Activated CD8-positive, alpha-beta memory T cell treated with anti-CD3 and anti-CD28 coated beads for 36 hours (primary cell): ENCODE measurements around the gene ILDR2. TPM values are rescaled to one million over a fixed set of nuclear protein-coding genes. Genes with fewer than 3 reads are reported as not detected.

ENCODE experiments used
- CTCF ChIA-PET: fragments of 350-600 bp; sonication (Branson Sonifier 250); formaldehyde crosslinking; loops from one replicate; lab custom pipeline; 2021; ENCODE audit warnings: antibody characterized with exemption; lab: Charles Lee
- POLR2A ChIA-PET: fragments of 350-600 bp; sonication (Branson Sonifier 250); formaldehyde crosslinking; loops from one replicate; lab custom pipeline; 2021; ENCODE audit warnings: antibody characterized with exemption; lab: Charles Lee
- total RNA-seq, 2 experiments: library from RNA; stranded (reverse); gene quantifications; one replicate each; pipeline ENCODE4 v1.2.3, GENCODE V29; 2021

The ILDR2 gene, protein sequence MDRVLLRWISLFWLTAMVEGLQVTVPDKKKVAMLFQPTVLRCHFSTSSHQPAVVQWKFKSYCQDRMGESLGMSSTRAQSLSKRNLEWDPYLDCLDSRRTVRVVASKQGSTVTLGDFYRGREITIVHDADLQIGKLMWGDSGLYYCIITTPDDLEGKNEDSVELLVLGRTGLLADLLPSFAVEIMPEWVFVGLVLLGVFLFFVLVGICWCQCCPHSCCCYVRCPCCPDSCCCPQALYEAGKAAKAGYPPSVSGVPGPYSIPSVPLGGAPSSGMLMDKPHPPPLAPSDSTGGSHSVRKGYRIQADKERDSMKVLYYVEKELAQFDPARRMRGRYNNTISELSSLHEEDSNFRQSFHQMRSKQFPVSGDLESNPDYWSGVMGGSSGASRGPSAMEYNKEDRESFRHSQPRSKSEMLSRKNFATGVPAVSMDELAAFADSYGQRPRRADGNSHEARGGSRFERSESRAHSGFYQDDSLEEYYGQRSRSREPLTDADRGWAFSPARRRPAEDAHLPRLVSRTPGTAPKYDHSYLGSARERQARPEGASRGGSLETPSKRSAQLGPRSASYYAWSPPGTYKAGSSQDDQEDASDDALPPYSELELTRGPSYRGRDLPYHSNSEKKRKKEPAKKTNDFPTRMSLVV
- 1 to 10 TPM; 4.9 to 5.9 TPM for total RNA-seq

DNA sequence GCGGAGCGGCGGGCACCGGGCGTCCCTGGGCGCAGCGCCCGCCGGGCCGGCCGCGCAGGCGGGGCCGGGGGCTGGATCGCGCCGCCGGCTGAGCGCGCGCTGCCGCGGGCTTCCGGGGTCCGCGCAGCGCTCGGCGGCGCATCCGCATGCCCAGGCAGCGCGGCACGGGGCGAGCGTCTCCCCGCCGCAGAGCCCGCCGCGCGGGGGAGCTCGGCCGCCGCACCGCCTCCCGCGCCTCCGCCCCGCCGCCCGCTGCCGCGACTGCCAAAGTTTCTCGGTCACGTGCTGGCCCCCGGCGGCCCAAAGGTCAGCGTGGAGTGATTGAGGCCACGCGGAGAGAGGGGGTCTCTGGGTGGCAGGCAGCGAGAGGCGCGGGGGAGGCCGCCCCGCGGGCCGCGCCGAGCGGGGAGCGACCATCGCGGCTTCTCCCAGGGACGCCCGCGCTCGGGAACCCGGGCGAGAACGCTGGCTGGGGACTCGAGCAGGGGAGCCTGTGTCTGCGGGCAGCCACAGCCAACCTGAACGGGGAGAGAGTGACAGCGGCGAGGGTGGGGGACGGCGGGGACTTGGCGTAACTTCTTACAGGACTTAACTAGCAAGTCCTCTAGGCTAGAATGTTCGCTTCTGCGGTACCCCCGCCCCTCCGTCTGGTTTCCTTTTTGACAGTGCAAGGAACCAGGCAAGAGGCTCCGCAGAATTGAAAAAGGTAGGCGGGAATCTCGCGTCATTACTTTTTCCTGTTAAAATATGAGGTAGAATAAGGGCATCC lies at the start of gene ILDR2:
Gene ILDR2, minus strand, starts transcription at position 180 of the 769 bp plus-strand sequence. CDS start 272 bp downstream, outside the sequence.
- CTCF ChIA-PET = no interaction called here
- POLR2A ChIA-PET = interaction anchor here (0.6 kb wide), 1 partner anchor 1251 kb away, joined by 3 read pairs; no protein-coding TSS in a partner anchor

DNA sequence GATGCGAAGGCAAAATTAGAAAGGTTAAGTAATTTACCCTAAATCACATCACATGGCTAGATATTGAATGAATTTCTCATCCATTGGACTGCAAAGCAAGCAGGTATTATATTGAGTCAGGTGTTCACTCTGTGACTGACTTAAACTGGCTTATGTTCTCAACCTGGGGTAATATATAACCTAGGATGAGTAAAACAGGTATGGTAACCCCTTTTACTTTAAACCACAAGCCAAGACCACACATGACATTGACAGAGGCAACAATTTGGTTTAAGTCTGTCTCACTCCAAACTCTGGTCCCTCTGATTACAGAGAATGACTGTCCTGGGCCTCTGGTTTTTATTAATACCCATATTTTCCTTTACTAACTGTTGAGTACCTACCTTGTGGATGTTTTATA lies 47.0 kb upstream of the ILDR2 start:
- ChIA-PET POLR2A (no interaction called here), CTCF (no interaction called here)

DNA sequence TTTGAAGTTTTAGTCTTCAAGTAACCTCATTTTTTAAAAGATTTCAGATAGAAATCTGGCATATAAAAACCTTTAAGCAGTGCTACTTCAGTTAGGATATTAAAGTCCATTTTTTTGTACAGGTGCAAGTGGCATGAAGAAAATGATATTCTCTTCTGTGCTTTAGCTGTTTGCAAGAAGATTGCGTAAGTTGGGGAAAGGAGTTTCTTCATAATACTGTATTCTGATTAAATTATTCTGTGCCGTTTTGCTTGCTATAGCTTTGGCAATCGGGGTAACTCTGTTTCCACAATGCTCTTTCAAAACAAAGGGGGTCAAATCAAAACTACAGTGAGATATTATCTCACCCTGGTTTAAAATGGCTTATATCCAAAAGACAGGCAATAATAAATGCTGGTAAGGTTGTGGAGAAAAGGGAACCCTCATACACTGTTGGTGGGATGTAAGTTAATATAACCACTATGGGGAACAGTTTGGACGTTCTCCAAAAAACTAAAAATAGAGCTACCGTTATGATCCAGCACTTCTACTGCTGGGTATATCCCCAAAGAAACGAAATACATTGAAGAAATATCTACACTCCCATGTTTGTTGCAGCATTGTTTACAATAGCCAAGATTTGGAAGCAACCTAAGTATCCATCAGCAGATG lies 40.9 kb upstream of the ILDR2 start:
- ChIA-PET POLR2A (no interaction called here), CTCF (no interaction called here)

DNA sequence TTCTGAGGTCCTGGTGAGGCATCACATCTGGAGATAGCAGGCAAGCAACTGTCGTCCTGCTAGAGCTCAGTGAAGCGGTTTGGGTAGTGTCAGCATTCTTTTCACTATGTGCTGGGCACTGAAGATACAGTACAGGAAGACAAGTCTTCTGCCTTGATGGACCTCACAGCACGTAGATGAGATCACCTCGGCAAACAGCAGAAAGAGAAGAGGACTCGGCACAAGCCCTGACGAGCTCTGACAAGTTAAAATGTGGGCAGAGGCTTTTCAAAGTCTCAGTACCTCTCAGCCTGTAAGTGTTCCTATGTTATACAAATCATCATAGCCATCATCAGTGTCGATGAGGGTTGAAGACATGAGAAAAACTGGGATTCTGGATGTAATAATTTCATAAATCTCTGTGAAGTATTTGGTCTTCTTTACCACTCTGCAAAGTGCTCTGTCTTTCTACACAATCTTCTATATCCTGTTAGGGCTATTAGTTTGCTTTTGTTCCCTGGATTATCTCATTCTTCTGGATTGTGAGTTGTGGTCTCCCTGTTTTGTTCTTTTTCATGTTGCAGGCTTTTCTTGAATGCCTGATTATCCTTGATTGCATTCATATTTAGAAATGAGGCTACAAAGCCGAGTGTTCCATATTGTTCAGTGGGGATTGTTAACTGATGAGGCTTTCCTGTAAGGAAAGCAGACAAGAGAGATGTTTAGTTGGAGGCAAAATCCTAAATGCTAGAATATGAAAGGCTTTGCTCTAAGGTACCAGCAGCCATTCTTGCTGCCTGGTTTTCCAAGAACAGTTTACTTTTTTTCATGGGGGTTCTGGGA lies 38.0 kb upstream of the ILDR2 start:
- ChIA-PET CTCF (no interaction called here), POLR2A (no interaction called here)

DNA sequence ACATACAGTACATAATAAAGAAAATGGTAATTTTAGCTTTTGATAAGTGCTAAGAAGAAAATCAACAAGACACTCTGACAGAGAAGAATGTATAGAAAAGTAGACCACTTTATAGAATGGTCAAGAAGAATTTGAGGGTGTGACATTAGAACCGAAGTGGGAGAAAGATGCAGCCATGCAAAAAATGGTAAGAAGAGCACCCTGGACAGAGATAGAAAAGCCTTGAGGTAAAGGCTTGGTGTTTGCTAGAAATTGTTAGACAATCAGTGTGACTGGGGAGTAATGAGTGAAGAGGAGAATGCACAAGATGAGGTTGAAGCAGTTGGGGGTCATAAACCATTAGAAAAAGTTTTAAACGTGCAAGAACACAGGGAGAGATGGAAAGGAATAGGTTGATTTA lies 37.2 kb upstream of the ILDR2 start:
- ChIA-PET CTCF (no interaction called here), POLR2A (no interaction called here)

DNA sequence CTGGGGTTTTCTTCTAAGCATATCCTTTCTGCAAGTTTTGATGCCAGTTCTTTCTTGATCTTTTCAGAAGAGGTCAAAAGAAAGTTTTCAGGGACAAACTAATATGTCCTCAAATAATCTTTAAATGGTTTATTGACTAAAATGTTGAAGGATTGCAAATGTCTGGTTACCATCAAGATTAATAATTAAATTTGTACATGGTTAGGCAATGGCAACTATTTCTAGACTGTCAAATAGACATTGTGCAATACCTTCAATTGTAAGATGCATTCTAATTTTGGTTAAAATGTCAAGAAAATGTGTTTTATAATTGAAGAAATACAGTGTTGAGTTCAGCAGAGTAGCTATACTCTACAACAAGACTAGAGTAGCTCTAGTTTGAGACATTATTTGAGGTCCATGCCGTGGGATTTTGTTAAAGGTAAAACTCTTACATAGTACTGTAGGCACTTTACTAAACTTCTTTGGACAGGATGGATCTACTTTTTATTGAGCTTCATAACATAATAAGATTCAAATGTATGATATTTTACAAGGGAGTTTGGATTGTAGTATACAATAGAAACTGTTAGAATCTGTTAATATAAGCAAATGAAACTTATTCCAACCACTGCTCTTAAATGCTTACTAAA lies 36.3 kb upstream of the ILDR2 start:
- POLR2A ChIA-PET = no interaction called here
- CTCF ChIA-PET = no interaction called here

DNA sequence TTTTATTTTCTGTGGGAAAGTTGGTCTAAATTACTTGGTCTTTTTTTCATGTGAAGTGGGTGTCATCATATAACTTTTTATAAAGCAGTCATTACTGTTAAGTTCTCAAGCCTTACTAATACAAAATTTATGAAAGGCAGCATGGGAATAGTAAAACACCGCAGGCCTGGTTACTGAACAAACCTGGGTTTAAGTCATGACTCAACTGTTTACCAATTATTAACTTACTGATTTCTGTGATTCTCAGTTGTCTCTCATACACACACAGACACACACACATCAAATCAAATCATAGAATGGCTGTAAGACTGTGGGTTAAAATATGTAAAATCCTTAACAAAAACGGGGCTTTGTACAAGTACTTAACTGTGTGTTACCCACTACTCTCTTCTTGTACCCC lies 28.4 kb upstream of the ILDR2 start:
- POLR2A ChIA-PET = no interaction called here
- CTCF ChIA-PET = interaction anchor here (1.0 kb wide), 1 partner anchor 56 kb away, joined by 3 read pairs; no protein-coding TSS in a partner anchor

DNA sequence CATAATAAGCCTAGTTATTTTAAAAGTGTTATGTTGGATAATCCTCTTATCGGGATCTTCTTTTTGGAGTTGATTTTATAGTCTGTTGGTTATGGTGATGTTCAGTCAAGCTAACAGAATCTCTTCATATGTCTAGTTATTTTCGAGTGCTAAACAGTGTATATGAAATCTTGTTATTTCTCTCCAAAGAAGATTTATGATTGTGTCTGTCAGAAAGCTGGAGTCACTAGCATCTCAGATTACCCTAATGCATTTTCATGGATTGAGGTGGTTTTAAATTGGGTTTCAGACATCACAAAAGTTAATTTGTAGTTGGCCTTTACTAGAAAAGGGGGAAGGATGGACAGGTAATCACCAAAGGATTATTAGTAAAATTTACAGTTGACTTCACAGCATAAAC lies 27.0 kb upstream of the ILDR2 start:
- ChIA-PET POLR2A (no interaction called here), CTCF (no interaction called here)

DNA sequence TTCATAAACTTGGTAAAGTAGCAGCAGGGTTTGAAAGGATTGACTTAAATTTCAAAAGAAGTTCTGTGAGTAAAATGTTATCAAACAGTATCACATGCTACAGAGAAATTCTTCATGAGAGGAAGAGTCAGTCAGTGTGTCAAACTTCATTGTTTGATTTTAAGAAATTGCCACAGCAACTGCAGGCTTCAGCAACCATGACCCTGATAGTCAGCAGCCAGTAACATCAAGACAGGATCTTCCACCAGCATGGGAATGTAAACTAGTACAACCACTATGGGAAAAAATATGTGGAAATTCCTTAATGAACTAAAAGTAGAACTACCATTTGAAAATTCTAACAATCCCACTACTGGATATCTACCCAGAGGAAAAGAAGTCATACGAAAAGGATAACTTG lies 25.2 kb upstream of the ILDR2 start:
- ChIA-PET CTCF (no interaction called here), POLR2A (no interaction called here)

DNA sequence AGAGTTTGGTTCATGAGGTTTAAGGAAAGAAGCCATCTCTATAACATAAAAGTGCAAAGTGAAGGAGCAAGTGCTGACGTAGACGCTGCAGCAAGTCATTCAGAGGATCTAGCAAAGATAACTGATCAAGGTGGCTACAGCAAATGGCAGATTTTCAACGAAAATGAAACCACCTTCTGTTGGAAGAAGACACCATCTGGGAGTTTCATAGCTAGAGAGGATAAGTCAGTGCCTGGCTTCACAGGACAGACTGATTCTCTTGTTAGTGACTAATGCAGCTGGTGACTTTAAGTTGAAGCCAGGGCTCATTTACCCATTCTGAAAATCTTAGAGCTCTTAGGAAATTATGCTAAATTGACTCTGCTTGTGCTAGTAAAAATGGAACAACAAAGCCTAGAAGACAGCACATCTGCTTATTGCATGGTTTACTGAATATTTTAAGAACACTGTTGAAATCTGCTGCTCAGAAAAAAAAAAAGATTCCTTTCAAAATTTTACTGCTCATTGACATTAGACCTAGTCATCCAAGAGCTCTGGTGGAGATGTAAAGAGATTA lies 24.2 kb upstream of the ILDR2 start:
- ChIA-PET CTCF (no interaction called here), POLR2A (no interaction called here)

DNA sequence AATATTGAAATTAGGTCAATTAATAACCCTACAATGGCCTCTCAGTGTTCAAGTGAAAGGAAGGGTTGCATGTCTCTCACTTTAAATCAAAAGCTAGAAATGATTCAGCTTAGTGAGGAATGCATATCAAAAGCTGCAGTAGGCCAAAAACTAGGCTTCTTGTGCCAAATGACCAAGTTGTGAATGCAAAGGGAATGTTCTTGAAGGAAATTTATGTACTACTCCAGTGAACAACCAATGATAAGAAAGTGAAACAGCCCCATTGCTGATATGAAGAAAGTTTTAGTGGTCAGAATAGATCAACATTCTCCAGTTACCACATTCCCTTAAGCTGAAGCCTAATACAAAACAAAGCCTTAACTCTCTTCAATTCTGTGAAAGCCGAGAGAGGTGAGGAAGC lies 23.7 kb upstream of the ILDR2 start:
- POLR2A ChIA-PET = no interaction called here
- CTCF ChIA-PET = no interaction called here

DNA sequence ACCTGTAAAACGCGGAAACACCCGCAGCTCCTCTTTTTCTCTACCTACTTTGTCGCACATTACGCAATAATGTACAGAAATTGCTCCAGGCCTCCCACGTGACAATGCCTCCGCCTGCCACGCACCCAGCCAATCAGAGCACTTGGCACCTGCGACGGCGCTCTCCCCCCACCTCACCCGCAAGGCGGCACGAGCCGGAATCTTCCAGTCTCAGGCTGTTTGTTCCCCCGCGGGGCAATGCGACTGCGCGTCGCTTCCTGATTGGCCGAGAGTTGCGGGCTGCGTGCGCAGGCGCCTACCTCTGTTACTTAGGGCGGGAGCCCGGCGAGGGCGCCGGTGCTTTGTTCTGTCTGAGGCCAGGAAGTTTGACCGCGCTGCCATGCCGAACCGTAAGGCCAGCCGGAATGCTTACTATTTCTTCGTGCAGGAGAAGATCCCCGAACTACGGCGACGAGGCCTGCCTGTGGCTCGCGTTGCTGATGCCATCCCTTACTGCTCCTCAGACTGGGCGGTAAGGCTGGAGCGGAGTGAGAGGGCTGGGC lies 13.7 kb upstream of the ILDR2 start, which contains the start of gene MAEL:
Gene MAEL, plus strand, starts transcription at position 307 of the 542 bp plus-strand sequence. Its CDS starts 73 bp downstream, at position 380.
- POLR2A ChIA-PET = no interaction called here
- CTCF ChIA-PET = no interaction called here

DNA sequence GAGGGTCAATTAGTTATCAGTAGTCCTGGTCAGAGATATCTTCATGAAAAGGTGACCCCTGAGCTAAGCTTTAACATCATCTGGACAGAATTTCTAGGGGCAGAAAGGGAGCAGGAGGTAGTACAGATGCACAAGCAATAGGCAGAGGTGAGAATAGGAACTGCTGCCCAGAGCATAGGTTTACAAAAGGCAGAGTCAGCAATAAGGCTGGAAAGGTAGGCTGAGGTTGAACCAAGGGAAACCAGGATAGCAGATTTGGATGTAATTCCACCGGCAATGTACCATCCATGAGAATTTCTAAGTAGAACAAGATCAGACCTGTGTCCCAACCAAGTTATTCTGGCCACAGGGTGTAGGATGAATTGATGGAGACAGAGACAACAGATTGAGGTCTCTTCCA lies 6.2 kb upstream of the ILDR2 start:
- POLR2A ChIA-PET = no interaction called here
- CTCF ChIA-PET = no interaction called here

DNA sequence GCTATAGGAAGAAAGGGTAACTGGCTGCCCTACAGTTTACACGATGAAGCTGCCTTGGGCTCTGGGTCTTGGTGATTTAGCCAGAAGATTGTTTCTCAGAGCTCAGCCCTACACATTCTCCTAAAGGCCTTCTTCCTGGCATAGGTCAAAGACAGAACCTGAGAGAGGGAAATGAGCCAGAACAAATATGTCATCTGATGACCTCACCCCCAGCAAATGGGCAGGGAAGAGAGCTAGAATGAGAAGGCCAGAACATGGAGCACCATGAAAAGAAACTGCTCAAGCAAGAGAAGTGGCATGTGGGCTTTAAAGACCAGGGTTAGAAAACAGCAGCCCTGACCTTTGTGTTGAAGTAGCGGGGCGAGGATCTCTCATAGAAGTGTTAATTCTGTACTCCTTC lies 5.5 kb upstream of the ILDR2 start:
- ChIA-PET POLR2A (no interaction called here), CTCF (no interaction called here)

DNA sequence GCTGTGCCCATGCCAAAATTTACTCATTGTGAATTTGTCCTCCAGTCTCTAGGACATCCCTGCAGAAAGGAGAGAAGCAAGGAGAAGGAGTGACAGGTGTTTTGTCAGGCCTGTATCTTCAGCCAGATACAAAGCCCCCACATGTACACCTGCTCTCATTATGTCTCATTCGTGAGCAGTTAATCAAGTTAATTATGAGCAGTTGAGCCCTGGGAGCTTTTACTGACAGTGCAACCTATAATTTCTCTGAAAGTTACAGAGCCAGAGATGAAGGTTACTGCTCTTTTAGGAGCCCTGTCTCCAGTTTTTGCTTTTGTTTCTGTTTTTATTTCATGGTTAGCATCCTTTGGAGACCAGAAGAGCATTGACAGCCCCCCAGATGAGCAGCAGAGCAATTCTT lies 5.0 kb upstream of the ILDR2 start:
- POLR2A ChIA-PET = no interaction called here
- CTCF ChIA-PET = no interaction called here

DNA sequence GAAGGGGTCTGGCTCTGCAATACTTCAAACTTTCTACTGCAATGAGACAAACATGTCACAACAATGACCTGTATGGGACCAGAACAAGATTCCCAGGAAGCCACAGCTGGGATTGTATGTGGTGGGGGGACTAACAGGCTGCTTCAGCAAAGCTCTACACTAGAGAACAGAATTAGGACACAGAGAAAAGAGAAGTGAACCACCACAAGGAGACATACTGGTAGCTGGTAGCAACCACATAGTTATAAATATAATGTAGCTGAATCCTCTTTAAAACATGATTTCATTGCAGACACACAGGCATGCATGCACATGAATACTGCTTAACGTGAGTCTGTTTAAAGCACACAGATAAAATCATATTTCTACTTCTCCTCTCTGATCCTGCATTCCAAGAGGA lies 3.5 kb upstream of the ILDR2 start:
- ChIA-PET CTCF (interaction anchor here (1.0 kb wide), 1 partner anchor 74 kb away, joined by 3 read pairs; no protein-coding TSS in a partner anchor), POLR2A (no interaction called here)

DNA sequence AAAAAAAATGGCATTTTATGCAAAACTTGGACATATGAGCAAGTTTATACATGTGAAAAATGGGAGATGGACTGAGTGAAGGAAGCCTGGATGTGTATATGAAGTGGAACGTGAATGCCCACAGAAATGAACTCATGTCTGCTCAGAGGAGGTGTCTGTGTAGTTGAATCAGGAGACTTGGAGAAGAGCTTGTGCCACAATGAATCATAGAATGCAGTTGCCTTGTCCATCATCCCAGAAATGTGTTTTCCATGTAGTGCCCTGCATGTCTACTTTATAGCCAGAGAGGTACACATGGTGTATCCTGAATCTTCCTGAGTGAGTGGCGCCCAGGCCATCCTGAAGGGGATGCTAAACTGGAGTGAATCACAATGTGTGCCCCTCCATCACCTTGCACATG lies 2.6 kb upstream of the ILDR2 start:
- CTCF ChIA-PET = interaction anchor here (1.0 kb wide), 1 partner anchor 75 kb away, joined by 3 read pairs; no protein-coding TSS in a partner anchor
- POLR2A ChIA-PET = no interaction called here
